Spleen (tissue), 11 donors: ENCODE measurements around the gene ADM. TPM values are rescaled to one million over a fixed set of nuclear protein-coding genes. Genes with fewer than 3 reads are reported as not detected.

ENCODE experiments used
- DNase-seq: peaks from one replicate; pipeline ENCODE4 v3.0.0-alpha.2; 2020
- H3K27ac ChIP-seq, 8 donors: fragments of 200-600 bp; sonication (generic) in 7 of 8; 1 replicate in 4 of 8; 2 replicates in 4 of 8; pipeline versions ENCODE4 v1.5.0 to v1.8.0; 2016 to 2021; ENCODE audit warnings: inconsistent platforms in 4 of 8, mild to moderate bottlenecking in 4 of 8, moderate library complexity in 1 of 8
- H3K27me3 ChIP-seq, 7 donors: fragments of 200-600 bp; sonication (generic) in 6 of 7; replicated peaks in 1 of 7; 1 replicate in 4 of 7; 2 replicates in 3 of 7; pipeline versions ENCODE4 v1.5.0 to v1.8.0; 2016 to 2021; ENCODE audit warnings: inconsistent platforms in 3 of 7, mild to moderate bottlenecking in 1 of 7
- H3K36me3 ChIP-seq, 6 donors: fragments of 200-600 bp; sonication (generic) in 5 of 6; 1 replicate in 4 of 6; 2 replicates in 2 of 6; pipeline versions ENCODE4 v1.5.0 to v1.8.0; 2016 to 2021; ENCODE audit warnings: inconsistent platforms in 2 of 6
- H3K4me1 ChIP-seq, 6 donors: fragments of 200-600 bp; sonication (generic) in 5 of 6; 1 replicate in 3 of 6; 2 replicates in 3 of 6; pipeline versions ENCODE4 v1.5.0 to v1.8.0; 2016 to 2021; ENCODE audit warnings: inconsistent platforms in 3 of 6
- H3K4me3 ChIP-seq, 8 donors: fragments of 200-600 bp; sonication (generic) in 7 of 8; 1 replicate in 4 of 8; 2 replicates in 4 of 8; pipeline versions ENCODE4 v1.5.0 to v1.8.0; 2016 to 2021; ENCODE audit warnings: inconsistent platforms in 4 of 8, mild to moderate bottlenecking in 4 of 8, moderate library complexity in 2 of 8
- H3K9me3 ChIP-seq, 8 donors: fragments of 200-600 bp; sonication (generic) in 7 of 8; 1 replicate in 4 of 8; 2 replicates in 4 of 8; pipeline versions ENCODE4 v1.5.0 to v1.8.0; 2016 to 2021; ENCODE audit warnings: inconsistent platforms in 4 of 8
- CTCF ChIP-seq, 11 experiments: fragments of 200-600 bp in 7 of 11; fragments of 450-650 bp in 4 of 11; sonication (generic) in 4 of 11; IDR thresholded peaks in 8 of 11; conservative IDR thresholded peaks in 3 of 11; 1 replicate in 7 of 11; 2 replicates in 4 of 11; pipeline versions ENCODE4 v1.4.0 to v1.8.0; 2016 to 2021; ENCODE audit warnings: antibody characterized with exemption in 11 of 11, inconsistent platforms in 4 of 11, mild to moderate bottlenecking in 1 of 11
- POLR2A ChIP-seq, 3 donors: fragments of 450-650 bp; IDR thresholded peaks; one replicate each; pipeline ENCODE4 v1.5.1; 2017; ENCODE audit warnings: antibody characterized with exemption in 3 of 3, mild to moderate bottlenecking in 1 of 3
- POLR2AphosphoS5 ChIP-seq, 3 donors: sonication (generic); formaldehyde crosslinking; IDR thresholded peaks; one replicate each; pipeline ENCODE4 v1.5.1; 2017; ENCODE audit warnings: antibody characterized with exemption in 3 of 3
- WGBS, 5 donors: extraction: QIAGEN DNeasy Blood & Tissue Kit in 3 of 5; methylation state at CpG; one replicate each; pipeline versions ENCODE4 v1.1.5 to v1.1.7; 2013 to 2018; 5-methylcytosine and 5-hydroxymethylcytosine counted together
- intact Hi-C: fragments of 100-400 bp; cut with DNase I; formaldehyde crosslinking; loops from one replicate; pipeline ENCODE4 v1.15.0; 2023; ENCODE audit warnings: low total_unique reads
- polyA plus RNA-seq, 3 donors: library from polyadenylated mRNA; stranded (reverse); fragments of 200-250 nt; gene quantifications; one replicate each; pipeline ENCODE4 v1.2.1, GENCODE V29; 2013
- total RNA-seq, 7 donors: library from RNA; depleted of rRNA in 3 of 7; stranded (reverse); fragments of >200 nt in 3 of 7; fragmentation: NEBNext Ultra II Directional in 4 of 7; extraction: Animal tissue kit (Norgen Biotek cat#: 25700) in 4 of 7; gene quantifications; one replicate each; pipeline versions ENCODE4 v1.1.0 to v1.2.1, GENCODE V29; 2016 to 2021
- donor health status: healthy with polysubstance abuse.
- donor health status: DM: no; HTN: no; CAD: no; lungs with moderate emphysema.
- donor health status: DM: no; HTN: no; CAD: no.
- donor health status: Bipolar disorder and iron deficiency.
- donor health status: healthy.
- donor health status: DM: no; HTN: no; CAD: no.
- donor health status: DM: yes; HTN: yes; CAD: no.

ADM gene
- total and polyA plus RNA-seq, 10 donors, result 5.2 to 88.0 (median 34.6) TPM

GRCh38 chr11:10333490-10333889 is 28.6 kb downstream of the ADM start:
- Histone ChIP-seq H3K9me3 (no peaks in the 10 kb centered on the region), H3K27me3 (peaks cover 0 to 7% (median 0%) of the 10 kb centered on the region in 7 donors), H3K4me1 (peaks cover 0 to 8% (median 4%) of the 10 kb centered on the region in 6 donors), H3K27ac (no peak overlapping the region), H3K36me3 (no peaks in the 10 kb centered on the region), H3K4me3 (no peak overlapping the region)
- WGBS, 5 donors, result 84 to 100% (median 90%) methylated on average over 1 of the region's 1 CpG
- no peak for DNase-seq
- TF ChIP-seq POLR2AphosphoS5 (IDR thresholded peaks at IDR 0.05) (no peak), POLR2A (IDR thresholded peaks at IDR 0.05) (no peak), CTCF (IDR thresholded peaks at IDR 0.05 in 8 of 11, conservative IDR thresholded peaks at IDR 0.05 in 3 of 11) (no peak)
- intact Hi-C loops, result no loop called here

GRCh38 chr11:10338287-10338686 is 33.4 kb downstream of the ADM start:
- Histone ChIP-seq H3K9me3 (no peaks in the 10 kb centered on the region), H3K4me1 (no peaks in the 10 kb centered on the region), H3K27me3 (peaks cover 0 to 7% (median 0%) of the 10 kb centered on the region in 7 donors), H3K4me3 (no peak overlapping the region), H3K36me3 (no peaks in the 10 kb centered on the region), H3K27ac (no peak overlapping the region)
- no peak for DNase-seq
- intact Hi-C loops, result no loop called here
- TF ChIP-seq POLR2A (IDR thresholded peaks at IDR 0.05) (no peak), POLR2AphosphoS5 (IDR thresholded peaks at IDR 0.05) (no peak), CTCF (IDR thresholded peaks at IDR 0.05 in 8 of 11, conservative IDR thresholded peaks at IDR 0.05 in 3 of 11) (no peak)

- Histone ChIP-seq H3K27me3 (no peaks in the 10 kb centered on the region), H3K36me3 (no peaks in the 10 kb centered on the region), H3K4me1 (peaks cover 0 to 12% (median 0%) of the 10 kb centered on the region in 6 donors), H3K4me3 (no peak overlapping the region), H3K27ac (no peak overlapping the region), H3K9me3 (no peaks in the 10 kb centered on the region)
- TF ChIP-seq POLR2A (IDR thresholded peaks at IDR 0.05) (no peak), CTCF (IDR thresholded peaks at IDR 0.05 in 8 of 11, conservative IDR thresholded peaks at IDR 0.05 in 3 of 11) (no peak), POLR2AphosphoS5 (IDR thresholded peaks at IDR 0.05) (no peak)
- DNase-seq, result no peak
- 79 to 90% (median 86%) methylated on average over 4 of the region's 4 CpGs for WGBS, 5 donors
- intact Hi-C loops, result no loop called here
Observed at GRCh38 chr11:10348650-10349280, 43.9 kb downstream of the ADM start.

- Histone ChIP-seq H3K4me1 (peaks cover 0 to 12% (median 0%) of the 10 kb centered on the region in 6 donors), H3K9me3 (no peaks in the 10 kb centered on the region), H3K27ac (no peak overlapping the region), H3K4me3 (no peak overlapping the region), H3K27me3 (no peaks in the 10 kb centered on the region), H3K36me3 (no peaks in the 10 kb centered on the region)
- intact Hi-C loops, result no loop called here
- DNase-seq, result no peak
- no peak for TF ChIP-seq CTCF (IDR thresholded peaks at IDR 0.05 in 8 of 11, conservative IDR thresholded peaks at IDR 0.05 in 3 of 11)
- TF ChIP-seq POLR2AphosphoS5 (IDR thresholded peaks at IDR 0.05), result no peak
- TF ChIP-seq POLR2A (IDR thresholded peaks at IDR 0.05), result no peak
Observed at GRCh38 chr11:10349281-10349665, 44.4 kb downstream of the ADM start.
